ENCODE data around the gene FAIM2.
"Not testable (repeated sequence)": the region's sequence is repeated elsewhere in the genome, so short reads cannot be mapped to it uniquely, and the experiment has no call there.

The FAIM2 gene

GRCh38 chr12:49881415-49882247 lies 22.1 kb downstream of the FAIM2 start:
- H3K4me3 ChIP-seq (ENCODE audit: low read depth, low read length) = no peak overlapping the region

GRCh38 chr12:49880756-49881414 lies 22.8 kb downstream of the FAIM2 start:
- H3K4me3 ChIP-seq (ENCODE audit: low read depth, low read length) = no peak overlapping the region

- H3K4me3 ChIP-seq (ENCODE audit: low read depth, low read length) = not testable (repeated sequence)
Measured at GRCh38 chr12:49879065-49879464, 24.6 kb downstream of the FAIM2 start.

DNA sequence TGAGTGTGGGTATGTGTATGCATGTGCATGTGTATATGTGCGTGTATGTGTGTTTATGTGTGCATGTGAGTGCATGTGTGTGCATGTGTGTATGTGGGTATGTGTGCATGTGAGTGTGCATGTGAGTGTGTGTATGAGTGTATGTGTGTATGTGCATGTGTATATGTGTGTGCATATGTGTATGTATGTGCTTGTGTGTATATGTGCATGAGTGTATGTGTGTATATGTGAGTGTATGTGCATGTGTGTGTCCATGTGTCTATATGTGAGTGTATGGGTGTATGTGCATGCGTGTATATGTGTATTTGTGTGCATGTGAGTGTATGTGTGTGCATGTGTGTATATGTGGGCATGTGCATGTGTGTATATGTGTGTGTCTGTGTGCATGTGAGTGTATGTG lies 25.7 kb downstream of the FAIM2 start:
- H3K4me3 ChIP-seq (ENCODE audit: low read depth, low read length) = no peak overlapping the region

DNA sequence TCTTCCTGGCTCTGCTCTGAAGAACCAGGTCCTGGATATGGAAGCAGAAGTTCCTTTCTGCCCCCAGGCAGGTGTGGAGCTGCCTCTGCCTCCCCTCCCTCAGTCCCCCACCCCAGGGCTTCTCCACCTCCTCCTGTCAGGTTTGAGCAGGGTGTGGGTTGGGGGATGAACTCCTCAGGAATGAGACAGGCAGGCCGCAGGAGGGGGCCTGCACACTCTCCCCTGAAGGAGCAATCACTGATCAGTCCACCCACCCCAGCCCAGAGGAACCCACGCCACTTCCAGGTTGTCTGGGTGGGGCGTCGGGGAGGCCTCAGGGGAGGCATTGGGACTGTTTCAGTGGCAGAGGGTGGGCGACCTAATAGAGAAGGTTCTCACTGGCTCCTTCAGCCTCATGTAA lies 26.6 kb downstream of the FAIM2 start:
- no peak overlapping the region for H3K4me3 ChIP-seq (ENCODE audit: low read depth, low read length)

DNA sequence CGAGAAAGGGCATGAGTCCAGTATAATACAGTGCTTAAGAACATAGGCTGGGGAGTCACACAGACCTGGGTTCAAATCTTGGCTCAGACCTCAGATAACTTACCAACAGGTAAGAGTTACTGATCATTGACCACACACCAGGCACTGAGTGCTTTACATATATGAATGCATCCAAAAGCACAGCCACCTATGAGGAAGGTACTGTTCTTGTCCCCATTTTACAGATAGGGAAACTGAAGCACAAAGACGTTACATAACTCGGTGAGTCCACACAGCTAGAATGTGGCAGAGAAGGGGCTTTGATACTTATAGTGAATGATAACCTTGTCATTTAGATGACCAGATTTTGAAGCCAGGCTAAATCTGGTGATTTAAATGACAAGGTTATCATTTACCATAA lies 27.6 kb downstream of the FAIM2 start:
- H3K4me3 ChIP-seq (ENCODE audit: low read depth, low read length) = no peak overlapping the region

GRCh38 chr12:49875115-49875720 lies 28.5 kb downstream of the FAIM2 start:
- H3K4me3 ChIP-seq (ENCODE audit: low read depth, low read length) = no peak overlapping the region

DNA sequence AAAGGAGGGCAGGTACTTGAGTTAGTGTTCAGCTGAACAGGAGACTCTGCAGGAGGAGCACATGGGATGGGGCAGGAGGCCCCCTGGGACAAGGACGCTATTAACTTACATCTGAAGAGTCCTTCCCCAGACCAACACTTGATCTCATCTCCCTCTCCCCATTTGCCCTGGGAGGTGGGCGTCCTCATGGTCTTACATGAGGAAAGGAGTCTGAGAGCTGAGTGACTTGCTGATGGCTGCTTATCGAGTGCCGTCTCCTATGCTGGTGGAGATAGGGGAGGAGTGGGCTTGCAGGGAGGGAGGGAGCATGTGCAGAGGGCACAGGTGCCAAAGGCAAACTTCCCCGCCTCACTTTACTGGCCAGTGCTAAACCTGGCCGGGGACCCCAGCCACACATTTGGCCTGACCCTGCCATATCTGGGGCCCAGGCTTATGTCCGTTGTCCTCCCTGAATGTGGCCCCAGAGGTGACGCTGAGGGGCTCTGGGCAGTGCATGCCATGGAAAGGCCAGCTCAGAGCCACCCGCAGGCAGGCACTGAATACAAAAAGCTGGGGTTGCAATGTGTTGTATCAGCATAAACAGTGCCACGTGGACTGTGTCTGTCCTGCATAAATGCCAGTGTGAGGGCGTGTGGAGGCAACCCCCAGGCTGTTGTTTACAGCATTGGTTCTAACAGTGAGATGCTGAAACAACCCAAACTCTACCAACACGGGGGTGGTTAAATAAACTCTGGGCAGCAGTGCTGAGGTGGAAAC lies 29.4 kb downstream of the FAIM2 start:
- no peak overlapping the region for H3K4me3 ChIP-seq (ENCODE audit: low read depth, low read length)

DNA sequence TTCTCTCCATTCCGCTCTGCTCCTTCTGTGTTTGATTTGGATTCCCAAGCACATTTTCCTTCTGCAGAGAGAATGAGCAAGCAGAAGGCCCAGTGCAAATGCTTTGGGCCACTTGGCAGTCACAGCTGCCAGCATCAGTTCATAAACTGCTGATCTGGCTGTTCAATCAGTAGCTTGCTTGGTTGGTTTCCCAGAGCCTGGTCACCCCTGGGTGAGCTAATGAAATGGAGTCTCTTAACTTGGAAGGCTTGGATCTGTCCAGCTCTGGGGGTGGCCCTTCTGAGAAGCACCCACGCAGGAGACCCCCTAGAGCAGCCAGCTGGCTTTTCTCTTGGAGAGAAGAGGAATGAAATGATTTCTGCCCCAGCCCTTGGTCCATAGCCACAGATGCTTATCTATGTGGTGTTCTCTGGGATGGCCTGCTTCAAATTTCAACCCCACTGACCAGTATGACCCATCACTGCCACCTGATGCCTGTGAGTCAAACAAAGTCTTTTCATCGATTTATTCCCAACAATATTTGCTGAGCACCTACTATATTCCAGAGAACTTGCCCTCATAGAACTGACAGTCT lies 30.3 kb downstream of the FAIM2 start:
- no peak overlapping the region for H3K4me3 ChIP-seq (ENCODE audit: low read depth, low read length)

- H3K4me3 ChIP-seq (ENCODE audit: low read depth, low read length) = no peak overlapping the region
Measured at GRCh38 chr12:49872781-49873181, 30.9 kb downstream of the FAIM2 start.

GRCh38 chr12:49872381-49872780 lies 31.3 kb downstream of the FAIM2 start:
- H3K4me3 ChIP-seq (ENCODE audit: low read depth, low read length) = no peak overlapping the region

DNA sequence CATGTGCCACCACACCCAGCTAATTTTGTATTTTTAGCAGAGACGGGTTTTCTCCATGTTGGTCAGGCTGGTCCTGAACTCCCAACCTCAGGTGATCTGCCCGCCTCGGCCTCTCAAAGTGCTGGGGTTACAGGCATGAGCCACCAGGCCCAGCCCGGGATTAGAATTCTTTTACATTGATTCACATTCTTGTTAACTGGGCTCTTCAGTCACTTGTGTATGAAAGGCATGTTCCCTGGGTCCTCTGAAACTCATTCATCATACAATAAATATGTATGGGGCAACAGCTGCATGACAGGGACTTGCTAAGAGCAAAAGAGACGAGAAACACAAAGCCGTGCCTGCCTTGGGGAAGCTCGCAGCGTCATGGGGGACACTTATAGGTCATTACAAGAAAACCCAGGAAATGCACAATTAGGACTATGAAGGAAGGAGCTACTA lies 31.9 kb downstream of the FAIM2 start:
- not testable (repeated sequence) for H3K4me3 ChIP-seq (ENCODE audit: low read depth, low read length)

DNA sequence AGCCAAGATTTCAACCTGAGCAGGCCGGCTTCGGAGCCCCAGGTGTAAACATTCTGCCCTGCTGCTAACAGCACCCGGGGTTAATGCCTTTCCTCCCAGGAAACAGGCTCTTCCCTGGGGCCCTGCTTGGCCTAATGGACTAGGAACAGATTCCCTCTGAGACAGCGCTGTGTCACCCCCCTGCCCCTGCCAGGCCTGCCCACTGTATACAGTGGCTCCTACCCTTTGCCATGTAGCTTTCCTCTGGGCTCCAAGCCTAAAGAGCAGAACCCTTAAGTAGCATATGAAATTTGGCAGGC lies 32.5 kb downstream of the FAIM2 start:
- no peak overlapping the region for H3K4me3 ChIP-seq (ENCODE audit: low read depth, low read length)

- H3K4me3 ChIP-seq (ENCODE audit: low read depth, low read length) = no peak overlapping the region
Measured at GRCh38 chr12:49870501-49871262, 33.0 kb downstream of the FAIM2 start.

GRCh38 chr12:49869816-49870500 lies 33.7 kb downstream of the FAIM2 start:
- no peak overlapping the region for H3K4me3 ChIP-seq (ENCODE audit: low read depth, low read length)

- H3K4me3 ChIP-seq (ENCODE audit: low read depth, low read length) = no peak overlapping the region
Measured at GRCh38 chr12:49868952-49869815, 34.5 kb downstream of the FAIM2 start.

GRCh38 chr12:49868449-49868848 lies 35.3 kb downstream of the FAIM2 start:
- no peak overlapping the region for H3K4me3 ChIP-seq (ENCODE audit: low read depth, low read length)

DNA sequence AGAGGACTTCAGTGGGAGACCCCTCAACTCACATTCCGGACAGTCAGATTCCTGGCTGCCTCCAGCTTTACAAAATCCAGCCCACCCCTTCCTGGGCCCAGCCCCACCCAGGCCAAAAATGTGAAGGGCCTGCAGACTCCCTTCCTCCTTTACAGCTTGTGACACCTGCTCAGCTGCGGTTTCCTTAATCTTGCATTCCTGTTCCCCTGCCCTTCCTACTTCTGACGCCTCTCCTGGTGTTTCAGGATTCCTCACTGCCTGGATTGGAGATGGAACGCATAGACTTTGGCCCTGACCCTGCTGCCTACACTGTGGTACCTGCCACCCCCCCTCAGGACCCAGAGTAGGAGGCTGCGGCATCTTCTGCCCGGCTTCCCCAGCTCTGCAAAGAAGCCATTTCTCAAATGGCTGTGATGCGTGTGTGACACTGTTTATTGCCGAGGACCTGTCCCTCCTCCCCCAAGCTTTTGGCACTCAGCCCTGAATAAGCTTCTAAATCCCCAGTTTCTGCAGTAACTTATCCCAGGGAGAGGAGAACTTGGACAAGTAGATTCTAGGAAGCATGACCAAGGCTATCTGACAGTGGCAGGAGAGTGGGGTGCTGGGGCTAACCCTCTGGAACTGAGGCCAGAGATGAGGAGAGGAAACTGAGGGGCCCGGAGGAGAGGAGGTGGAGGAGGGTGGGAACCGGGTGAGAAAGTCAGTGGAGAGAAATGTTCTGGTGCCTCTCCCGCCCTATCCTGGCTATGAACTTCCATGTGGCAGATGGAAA lies 35.9 kb downstream of the FAIM2 start:
- no peak overlapping the region for H3K4me3 ChIP-seq (ENCODE audit: low read depth, low read length)

All from iPS-11a (cell line).